ENCODE results near the gene CAVIN2.

CAVIN2 gene

DNA sequence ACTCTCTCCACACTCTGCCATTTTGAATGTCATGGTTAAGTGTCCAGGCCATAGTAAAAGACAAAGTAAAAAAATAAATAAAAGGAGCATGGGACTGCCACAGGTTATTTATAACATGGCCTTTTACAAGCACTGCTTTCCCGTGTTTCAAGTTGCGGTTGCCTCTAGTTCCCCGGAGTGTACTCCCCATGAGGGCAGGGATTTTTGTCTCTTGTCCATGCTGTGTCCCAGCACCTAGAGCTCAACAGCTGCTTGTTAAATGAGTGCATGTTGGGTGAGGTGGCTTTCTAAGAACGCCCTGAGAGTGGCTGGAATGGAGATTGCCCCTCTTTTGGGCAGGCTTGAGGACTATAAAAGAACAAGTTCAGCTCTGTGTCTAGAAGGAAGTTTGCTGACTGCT is 8.4 kb downstream of the CAVIN2 start:
- no peak for DNase-seq

- no peak for DNase-seq
These were observed 9.8 kb downstream of the CAVIN2 start for GRCh38 chr2:191836853-191837769.

DNA sequence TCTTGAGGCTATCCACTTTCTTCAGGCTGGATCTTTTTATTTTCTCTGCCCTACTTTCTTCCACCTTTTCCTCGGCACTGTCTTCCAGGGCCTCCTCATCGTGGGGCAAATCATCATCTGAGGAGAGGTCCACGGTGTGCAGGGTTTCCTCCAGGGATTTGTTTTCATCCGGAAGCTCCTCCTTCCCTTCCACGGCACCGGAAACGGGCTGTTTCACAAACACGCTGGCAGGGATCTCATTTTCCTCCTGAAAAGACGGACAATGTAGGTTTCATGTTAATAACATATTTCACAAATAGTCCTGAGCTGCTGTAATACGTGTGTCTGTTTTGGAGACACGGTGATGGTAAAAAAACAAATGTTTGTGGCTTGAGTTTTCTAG is 10.4 kb downstream of the CAVIN2 start:
- no peak for DNase-seq

- DNase-seq, result no peak
These were observed 11.1 kb downstream of the CAVIN2 start for GRCh38 chr2:191835539-191836350.

DNA sequence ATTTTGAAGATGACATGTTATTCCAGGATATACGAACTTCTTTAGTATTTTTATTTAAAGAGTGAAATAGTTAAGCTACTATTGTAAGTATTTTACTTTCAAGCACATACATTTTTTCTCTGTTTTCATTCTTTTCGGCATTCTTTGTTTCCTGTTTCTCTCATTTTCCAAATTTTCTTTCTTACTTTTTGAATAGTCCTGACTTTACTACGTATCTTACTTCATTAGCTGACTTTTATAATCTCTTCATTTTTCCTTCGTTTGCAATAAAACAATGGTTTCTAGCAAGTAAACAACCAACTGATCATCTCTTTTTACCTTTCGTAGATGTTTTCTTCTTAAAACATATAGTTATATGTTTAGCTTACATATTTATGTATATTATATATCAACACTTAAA is 11.8 kb downstream of the CAVIN2 start:
- DNase-seq, result no peak

DNA sequence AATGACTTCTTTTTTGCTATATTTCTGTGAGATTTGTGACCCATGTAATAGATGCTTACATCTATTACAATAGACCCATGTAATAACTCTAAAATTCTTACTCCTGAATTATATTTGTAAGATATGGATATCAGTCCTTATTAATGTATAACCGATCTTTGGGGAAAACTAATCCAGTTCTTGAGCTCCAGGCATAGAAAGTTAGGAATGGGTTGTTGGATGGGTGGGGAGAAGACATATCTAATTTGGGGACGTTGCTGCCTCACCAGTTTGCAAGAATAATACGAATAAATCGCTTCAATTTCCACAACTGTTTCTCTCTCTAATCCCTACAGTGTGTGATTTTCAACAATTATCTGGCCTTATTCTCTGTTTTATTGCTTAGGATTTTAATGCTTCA is 13.5 kb downstream of the CAVIN2 start:
- DNase-seq, result no peak

DNA sequence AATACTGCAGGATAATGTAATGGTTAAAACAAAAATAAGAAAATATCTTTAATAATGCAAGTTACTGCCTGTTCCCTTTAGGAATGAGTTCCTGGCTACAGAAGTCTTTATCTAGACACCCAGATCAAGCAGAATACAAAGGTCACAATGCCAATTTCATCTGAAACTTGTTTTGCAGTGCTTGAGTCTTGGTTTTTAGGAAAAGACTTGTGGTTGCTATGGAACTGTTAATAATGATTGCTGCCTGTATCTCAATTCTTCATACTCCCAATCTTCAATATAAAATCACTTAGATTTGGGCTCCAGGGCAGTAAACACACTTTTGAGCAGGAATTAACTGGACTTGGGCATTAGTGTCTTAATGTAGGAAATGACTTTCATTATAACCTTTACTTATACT is 14.2 kb downstream of the CAVIN2 start:
- no peak for DNase-seq

GRCh38 chr2:191831410-191831994 is 15.4 kb downstream of the CAVIN2 start:
- DNase-seq, result no peak

GRCh38 chr2:191824398-191824797 is 22.5 kb downstream of the CAVIN2 start:
- no peak for DNase-seq

GRCh38 chr2:191821078-191821477 is 25.8 kb downstream of the CAVIN2 start:
- DNase-seq, result no peak

- no peak for DNase-seq
These were observed 28.1 kb downstream of the CAVIN2 start for GRCh38 chr2:191818725-191819350.

DNA sequence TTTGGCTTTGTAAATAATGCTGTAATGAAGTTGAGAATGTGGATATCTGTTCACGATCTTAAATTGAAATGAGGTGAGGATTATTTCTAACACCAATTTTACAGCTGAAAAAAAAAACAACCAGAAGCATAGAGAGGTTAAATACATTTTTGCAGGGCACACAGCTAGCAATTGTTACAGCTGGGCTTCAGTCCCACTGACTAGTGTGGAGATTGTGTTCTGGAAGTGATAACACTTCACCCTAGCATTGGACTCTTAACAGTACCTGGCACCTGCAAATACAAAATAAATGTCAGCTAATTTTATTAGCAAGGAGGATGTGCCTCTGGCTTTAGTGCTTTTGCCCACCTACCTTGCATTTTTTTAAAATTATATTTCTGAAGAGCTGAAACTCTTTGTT is 28.8 kb downstream of the CAVIN2 start:
- no peak for DNase-seq

DNA sequence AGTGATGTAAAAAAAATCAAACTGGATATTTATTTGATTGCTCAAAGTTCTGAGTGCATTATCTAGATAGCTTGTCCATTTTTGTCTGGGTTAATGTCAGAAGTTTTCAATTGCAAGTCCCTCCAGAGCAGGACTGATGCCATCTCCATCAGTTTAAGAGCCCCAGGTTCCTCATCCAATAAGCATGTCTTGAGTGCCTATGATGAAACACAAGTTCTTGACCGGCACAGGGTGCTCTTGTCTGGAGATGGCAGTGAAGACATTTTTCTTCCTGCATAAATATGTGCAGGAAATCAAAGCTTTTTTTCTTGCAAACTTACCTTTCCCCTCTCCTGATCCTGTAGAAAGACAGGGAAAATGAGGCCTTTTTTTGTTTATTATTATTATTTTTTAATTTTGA is 31.9 kb downstream of the CAVIN2 start:
- DNase-seq, result no peak

DNA sequence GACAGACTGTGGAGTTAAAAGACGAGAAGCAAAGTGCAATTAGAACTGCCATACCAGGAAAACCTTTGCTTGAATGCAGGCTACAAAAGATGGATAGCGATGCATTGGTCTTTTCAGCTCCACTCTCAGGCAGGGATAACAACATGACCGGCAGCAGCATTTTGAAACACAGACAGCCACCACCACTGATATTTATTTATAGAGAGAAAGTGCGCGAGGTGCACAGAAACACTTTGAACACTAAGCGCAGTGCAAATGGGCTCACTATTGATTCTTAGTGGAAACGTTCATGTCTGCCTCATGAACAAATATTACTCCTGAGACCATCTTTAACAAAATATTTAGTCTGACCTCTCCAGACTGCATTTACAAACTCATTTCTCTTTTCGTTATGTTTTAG is 32.9 kb downstream of the CAVIN2 start:
- DNase-seq, result no peak

GRCh38 chr2:191811807-191812602 is 34.9 kb downstream of the CAVIN2 start:
- DNase-seq, result peak in 1 of 2 experiments; percentile 10

- DNase-seq, result no peak
These were observed 40.5 kb downstream of the CAVIN2 start for GRCh38 chr2:191806396-191806795.

DNA sequence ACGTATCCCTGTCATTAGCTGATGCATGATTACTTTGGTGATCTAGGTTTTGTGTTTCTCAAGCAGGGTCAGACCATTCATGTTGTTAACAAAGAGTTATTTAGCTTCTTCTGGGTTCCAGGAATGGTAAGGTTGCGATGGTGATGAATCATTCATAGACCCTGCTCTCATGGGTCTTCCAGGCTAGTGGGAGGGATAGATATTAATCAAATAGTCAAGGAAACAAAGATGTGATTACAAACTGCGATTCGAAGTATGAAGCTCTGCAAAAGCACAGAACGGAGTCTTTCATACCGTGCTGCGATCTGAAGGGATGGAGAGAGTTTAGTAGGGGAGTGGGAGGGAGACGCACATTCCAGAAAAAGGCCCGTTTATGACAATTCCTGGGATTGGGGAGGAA is 42.1 kb downstream of the CAVIN2 start:
- no peak for DNase-seq

DNA sequence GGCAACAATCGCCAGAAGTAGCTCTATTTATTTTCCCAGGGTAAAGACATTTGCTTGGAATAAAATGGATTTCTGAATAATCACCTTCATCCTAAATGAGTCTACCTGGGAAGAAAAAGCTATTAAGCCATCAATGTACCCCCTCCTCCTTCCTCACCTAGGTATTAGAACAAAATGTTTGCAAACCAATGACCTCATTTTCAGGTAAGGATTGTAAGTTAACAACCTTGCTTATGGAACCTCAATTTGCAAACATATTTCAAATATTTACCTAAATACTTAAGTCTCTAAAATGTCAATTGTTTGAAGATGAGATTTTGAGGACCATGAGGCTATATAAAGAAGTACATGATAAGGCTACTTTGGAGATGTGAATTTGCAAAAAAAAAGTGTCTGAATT is 43.9 kb downstream of the CAVIN2 start:
- DNase-seq, result no peak

DNA sequence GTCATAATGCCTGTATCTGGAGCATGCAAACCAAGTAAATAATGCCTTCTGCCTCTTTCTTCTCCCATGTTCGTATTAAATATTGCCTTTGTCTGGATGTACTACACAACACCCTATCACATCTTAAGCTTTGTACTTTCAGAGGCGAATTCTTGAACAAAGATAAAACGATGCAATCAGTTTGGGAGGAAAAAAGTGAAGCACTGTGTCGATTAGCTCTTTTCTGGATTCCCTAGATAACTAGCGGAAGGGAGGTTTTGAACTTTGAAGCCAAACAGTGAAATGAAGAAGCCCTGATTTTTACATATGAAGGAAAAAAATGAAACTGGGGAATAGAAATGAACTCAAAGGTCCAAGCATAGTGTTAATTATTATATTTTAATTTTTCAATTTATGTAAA is 44.7 kb downstream of the CAVIN2 start:
- DNase-seq, result no peak

GRCh38 chr2:191800874-191801273 is 46.0 kb downstream of the CAVIN2 start:
- DNase-seq, result no peak

- no peak for DNase-seq
These were observed 47.4 kb downstream of the CAVIN2 start for GRCh38 chr2:191799526-191799925.

Measured in stimulated activated CD4-positive, alpha-beta T cell treated with anti-CD3 and anti-CD28 coated beads, Interleukin-4, amount 100 ng/mL, for 4 hours (primary cell).